DND-41 (cell line): ENCODE data around the gene SMARCD3.

Source experiments
- ATAC-seq: fragments of 200-7000 bp; cut with Tn5 transposase; 3 replicates; pipeline ENCODE4 v1.9.1; 2021; ENCODE audit warnings: low read depth; ENCODE audit not compliant: insufficient read depth
- DNase-seq: peaks from one replicate; pipeline ENCODE4 v3.0.0-alpha.2; 2020
- H2AFZ ChIP-seq: 2 replicates; pipeline ENCODE4 v1.6.0; 2012; ENCODE audit warnings: low read depth, low read length
- H3K27ac ChIP-seq: 2 replicates; pipeline ENCODE4 v1.5.1; 2012; ENCODE audit warnings: low read length, inconsistent platforms
- H3K27me3 ChIP-seq: fragments of 200-600 bp; sonication (generic); 2 replicates; pipeline ENCODE4 v1.6.0; 2012; ENCODE audit warnings: low read length, mild to moderate bottlenecking, inconsistent platforms; ENCODE audit not compliant: insufficient read depth, poor library complexity
- H3K36me3 ChIP-seq: 2 replicates; pipeline ENCODE4 v1.5.1; 2012; ENCODE audit warnings: low read length, inconsistent platforms; ENCODE audit not compliant: insufficient read depth
- H3K4me1 ChIP-seq: 2 replicates; pipeline ENCODE4 v1.5.1; 2012; ENCODE audit warnings: mild to moderate bottlenecking, low read length; ENCODE audit not compliant: insufficient read depth
- H3K4me2 ChIP-seq: 2 replicates; pipeline ENCODE4 v1.6.0; 2012; ENCODE audit warnings: mild to moderate bottlenecking, moderate library complexity, low read length, inconsistent platforms; ENCODE audit not compliant: insufficient read depth
- H3K4me3 ChIP-seq, 2 experiments: fragments of 200-600 bp in 1 of 2; shearing (Covaris generic) in 1 of 2; 2 replicates each; pipeline ENCODE4 v1.5.1; 2012 to 2016; ENCODE audit warnings: inconsistent platforms in 2 of 2, low read length in 2 of 2, mild to moderate bottlenecking in 2 of 2, low read depth in 1 of 2, moderate library complexity in 1 of 2
- H3K79me2 ChIP-seq: 2 replicates; pipeline ENCODE4 v1.6.0; 2012; ENCODE audit warnings: low read length, inconsistent platforms; ENCODE audit not compliant: insufficient read depth
- H3K9ac ChIP-seq: 2 replicates; pipeline ENCODE4 v1.6.0; 2012; ENCODE audit warnings: low read depth, mild to moderate bottlenecking, inconsistent platforms, low read length, moderate library complexity
- H3K9me3 ChIP-seq: 2 replicates; pipeline ENCODE4 v1.5.1; 2012; ENCODE audit warnings: low read length, moderate library complexity, mild to moderate bottlenecking, inconsistent platforms; ENCODE audit not compliant: insufficient read depth, severe bottlenecking
- H4K20me1 ChIP-seq: 2 replicates; pipeline ENCODE4 v1.6.0; 2012; ENCODE audit warnings: low read length; ENCODE audit not compliant: insufficient read depth
- EZH2 ChIP-seq: IDR thresholded peaks from 3 replicates; pipeline ENCODE4 v1.6.1; 2012; ENCODE audit warnings: borderline replicate concordance, low read depth, mild to moderate bottlenecking, moderate library complexity, low read length, inconsistent platforms; ENCODE audit not compliant: severe bottlenecking
- TF ChIP-seq, protein P1 (sequence below): IDR thresholded peaks from 2 replicates; pipeline ENCODE4 v1.5.1; 2012; ENCODE audit warnings: borderline replicate concordance, low read length, moderate library complexity, mild to moderate bottlenecking; ENCODE audit not compliant: poor library complexity, severe bottlenecking; ENCODE audit errors: extremely low read depth

SMARCD3 gene

DNA sequence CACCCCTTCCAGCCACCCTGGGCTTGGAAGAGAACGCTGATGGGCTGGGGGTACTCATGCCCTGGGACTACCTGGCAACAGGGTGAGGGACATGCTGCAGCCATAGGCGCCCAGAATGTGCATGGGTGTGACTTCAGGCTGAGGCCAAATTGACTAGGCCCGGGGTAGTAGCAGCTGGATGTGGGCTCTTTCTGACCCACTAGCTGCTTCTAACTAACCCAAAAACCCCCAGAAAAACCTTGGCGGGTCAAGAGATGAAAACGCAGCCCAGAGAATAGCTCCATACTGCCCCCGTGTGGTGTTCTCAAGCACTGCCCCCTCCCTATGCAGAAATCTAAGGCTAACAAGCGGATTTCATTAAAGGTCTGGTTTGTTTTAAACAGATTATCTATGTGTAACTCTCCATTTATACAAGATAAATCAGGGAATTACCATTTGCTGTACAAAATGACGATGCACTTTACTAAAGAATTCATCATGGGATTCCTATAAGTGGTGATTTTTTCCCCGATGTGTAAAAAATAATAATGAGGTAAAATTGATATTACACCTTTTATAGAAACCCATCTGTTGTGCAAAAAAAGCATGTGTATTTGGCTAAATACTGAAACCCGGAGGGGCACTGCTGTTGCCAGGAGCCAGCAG is 4.2 kb downstream of the SMARCD3 start:
- Histone ChIP-seq H3K9ac (peak overlapping the region; percentile 45; the same call in 1 of the 2 replicates), H3K36me3 (peaks cover 3% of the 10 kb centered on the region; the same call in 1 of the 2 replicates), H3K9me3 (no peaks in the 10 kb centered on the region), H3K4me3 (peak overlapping the region in 1 of 2 experiments; percentile 56; a peak in 1 of 4 replicates), H3K79me2 (no peaks in the 10 kb centered on the region), H3K4me1 (peaks cover 56% of the 10 kb centered on the region), H2AFZ (0 out of 2 replicates have a peak overlapping the region, but pooled peaks have one; percentile 55), H3K4me2 (peak overlapping the region; percentile 72), H3K27me3 (peaks cover 50% of the 10 kb centered on the region), H4K20me1 (peaks cover 25% of the 10 kb centered on the region; the same call in 1 of the 2 replicates), H3K27ac (no peak overlapping the region)
- TF ChIP-seq, protein P1, sequence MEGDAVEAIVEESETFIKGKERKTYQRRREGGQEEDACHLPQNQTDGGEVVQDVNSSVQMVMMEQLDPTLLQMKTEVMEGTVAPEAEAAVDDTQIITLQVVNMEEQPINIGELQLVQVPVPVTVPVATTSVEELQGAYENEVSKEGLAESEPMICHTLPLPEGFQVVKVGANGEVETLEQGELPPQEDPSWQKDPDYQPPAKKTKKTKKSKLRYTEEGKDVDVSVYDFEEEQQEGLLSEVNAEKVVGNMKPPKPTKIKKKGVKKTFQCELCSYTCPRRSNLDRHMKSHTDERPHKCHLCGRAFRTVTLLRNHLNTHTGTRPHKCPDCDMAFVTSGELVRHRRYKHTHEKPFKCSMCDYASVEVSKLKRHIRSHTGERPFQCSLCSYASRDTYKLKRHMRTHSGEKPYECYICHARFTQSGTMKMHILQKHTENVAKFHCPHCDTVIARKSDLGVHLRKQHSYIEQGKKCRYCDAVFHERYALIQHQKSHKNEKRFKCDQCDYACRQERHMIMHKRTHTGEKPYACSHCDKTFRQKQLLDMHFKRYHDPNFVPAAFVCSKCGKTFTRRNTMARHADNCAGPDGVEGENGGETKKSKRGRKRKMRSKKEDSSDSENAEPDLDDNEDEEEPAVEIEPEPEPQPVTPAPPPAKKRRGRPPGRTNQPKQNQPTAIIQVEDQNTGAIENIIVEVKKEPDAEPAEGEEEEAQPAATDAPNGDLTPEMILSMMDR: peak; percentile 94
- TF ChIP-seq EZH2: no peak
- ATAC-seq (no peak), DNase-seq (peak; percentile 69)

DNA sequence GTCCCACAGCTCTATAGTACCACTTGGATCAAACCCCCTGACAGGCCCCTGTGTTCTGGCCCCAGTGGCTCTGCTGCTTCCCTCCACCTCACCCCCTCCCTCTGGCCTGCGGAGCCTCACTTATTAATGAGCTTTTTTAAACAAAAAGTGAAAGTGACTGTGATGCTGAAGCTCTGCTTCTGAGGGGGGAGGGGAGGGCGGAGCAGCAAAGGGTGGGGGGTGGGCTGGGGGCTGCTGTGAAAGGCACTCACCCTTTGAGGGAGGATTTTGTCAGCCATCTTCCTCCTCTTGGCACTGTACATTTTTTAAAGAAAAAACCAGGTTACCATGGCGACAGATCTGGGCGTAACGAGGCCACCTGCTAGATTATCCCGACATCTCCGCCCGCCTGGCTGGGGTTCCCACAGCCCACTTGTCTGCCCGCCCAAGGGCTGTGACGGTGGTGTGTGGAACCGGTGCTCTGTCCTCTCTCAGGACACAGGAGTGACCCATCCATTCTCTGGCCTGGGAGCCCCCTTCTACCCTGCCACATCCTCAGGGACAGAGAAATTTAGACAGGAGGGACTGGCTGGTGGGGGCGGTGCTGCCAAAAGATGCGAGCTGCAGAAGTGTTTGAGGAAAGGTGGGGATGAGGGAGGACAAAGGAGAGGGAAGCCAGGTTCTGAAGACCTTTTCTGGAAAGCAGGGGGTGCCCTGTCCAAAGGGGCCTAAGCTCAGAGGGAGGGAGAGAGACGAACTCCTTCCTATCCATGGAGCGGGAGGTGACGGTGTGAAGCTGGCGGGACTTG is 4.9 kb downstream of the SMARCD3 start:
- Histone ChIP-seq H3K9ac (peak overlapping the region; percentile 45), H3K9me3 (no peaks in the 10 kb centered on the region), H3K79me2 (no peaks in the 10 kb centered on the region), H3K27me3 (peaks cover 42% of the 10 kb centered on the region), H3K4me3 (peak overlapping the region in 1 of 2 experiments; percentile 56; a peak in 3 of 4 replicates), H3K36me3 (peaks cover 10% of the 10 kb centered on the region), H3K4me1 (peaks cover 49% of the 10 kb centered on the region), H3K27ac (peak overlapping the region; percentile 38), H3K4me2 (peak overlapping the region; percentile 72), H2AFZ (peak overlapping the region; percentile 55), H4K20me1 (peaks cover 29% of the 10 kb centered on the region; the same call in 1 of the 2 replicates)
- peak; percentile 76 for DNase-seq
- peak; percentile 67 for ATAC-seq
- TF ChIP-seq, protein P1: no peak
- TF ChIP-seq EZH2: no peak

GRCh38 chr7:151243045-151243349 is 5.5 kb downstream of the SMARCD3 start:
- Histone ChIP-seq H3K36me3 (peaks cover 14% of the 10 kb centered on the region), H2AFZ (peak overlapping the region; percentile 28), H3K9ac (peak overlapping the region; percentile 45), H3K4me2 (peak overlapping the region; percentile 72), H3K9me3 (no peaks in the 10 kb centered on the region), H3K27me3 (peaks cover 36% of the 10 kb centered on the region), H4K20me1 (peaks cover 32% of the 10 kb centered on the region; the same call in 1 of the 2 replicates), H3K27ac (peak overlapping the region; percentile 38), H3K79me2 (no peaks in the 10 kb centered on the region), H3K4me3 (peak overlapping the region in 1 of 2 experiments; percentile 56; a peak in 3 of 4 replicates), H3K4me1 (peaks cover 43% of the 10 kb centered on the region)
- ATAC-seq: peak; percentile 3; the same call in 2 of the 3 replicates
- no peak for DNase-seq
- no peak for TF ChIP-seq EZH2
- TF ChIP-seq, protein P1: no peak
